ENCODE measurements around the gene SERINC5. TPM values are rescaled to one million over a fixed set of nuclear protein-coding genes. Genes with fewer than 3 reads are reported as not detected.

SERINC5 gene
- total RNA-seq, 4 donors from 2014 or later, result 9.5 to 54.5 (median 22.4) TPM

GRCh38 chr5:80182809-80183580 is 72.9 kb downstream of the SERINC5 start:
- H3K36me3 ChIP-seq, result no peaks in the 10 kb centered on the region
- no peaks in the 10 kb centered on the region for H3K9me3 ChIP-seq
- H3K4me3 ChIP-seq, result no peak overlapping the region
- no peak overlapping the region for H3K27ac ChIP-seq
- H3K27me3 ChIP-seq, result no peaks in the 10 kb centered on the region
- intact Hi-C loops (cut with DNase I; ENCODE audit: low total_unique reads), result no loop called here
- no peak for TF ChIP-seq POLR2A (IDR thresholded peaks at IDR 0.05)
- no peak for DNase-seq
- H3K4me1 ChIP-seq, result no peaks in the 10 kb centered on the region

GRCh38 chr5:80181618-80182211 is 74.1 kb downstream of the SERINC5 start:
- no peaks in the 10 kb centered on the region for H3K36me3 ChIP-seq
- H3K4me1 ChIP-seq, result no peaks in the 10 kb centered on the region
- intact Hi-C loops (cut with DNase I; ENCODE audit: low total_unique reads), result no loop called here
- TF ChIP-seq CTCF (IDR thresholded peaks at IDR 0.05) (no peak), POLR2A (IDR thresholded peaks at IDR 0.05) (no peak)
- H3K27me3 ChIP-seq, result no peaks in the 10 kb centered on the region
- no peak overlapping the region for H3K27ac ChIP-seq
- H3K9me3 ChIP-seq, result no peaks in the 10 kb centered on the region
- DNase-seq, result peak in 1 of 2 donors; percentile 22
- H3K4me3 ChIP-seq, result no peak overlapping the region

GRCh38 chr5:80177236-80177635 is 78.6 kb downstream of the SERINC5 start:
- intact Hi-C loops (cut with DNase I; ENCODE audit: low total_unique reads), result no loop called here
- Histone ChIP-seq H3K27me3 (no peaks in the 10 kb centered on the region), H3K9me3 (no peaks in the 10 kb centered on the region), H3K36me3 (no peaks in the 10 kb centered on the region), H3K4me1 (no peaks in the 10 kb centered on the region), H3K27ac (no peak overlapping the region), H3K4me3 (no peak overlapping the region)
- no peak for TF ChIP-seq POLR2A (IDR thresholded peaks at IDR 0.05)
- TF ChIP-seq CTCF (IDR thresholded peaks at IDR 0.05), result no peak
- no peak for DNase-seq

- no peak for TF ChIP-seq POLR2A (IDR thresholded peaks at IDR 0.05)
- no peak for TF ChIP-seq CTCF (IDR thresholded peaks at IDR 0.05)
- H3K27ac ChIP-seq, result no peak overlapping the region
- H3K4me1 ChIP-seq, result no peaks in the 10 kb centered on the region
- H3K36me3 ChIP-seq, result no peaks in the 10 kb centered on the region
- intact Hi-C loops (cut with DNase I; ENCODE audit: low total_unique reads), result no loop called here
- DNase-seq, result no peak
- H3K27me3 ChIP-seq, result no peaks in the 10 kb centered on the region
- no peak overlapping the region for H3K4me3 ChIP-seq
- no peaks in the 10 kb centered on the region for H3K9me3 ChIP-seq
These were observed 80.5 kb downstream of the SERINC5 start for GRCh38 chr5:80175337-80175736.

GRCh38 chr5:80174790-80175189 is 81.1 kb downstream of the SERINC5 start:
- DNase-seq, result no peak
- no peak overlapping the region for H3K27ac ChIP-seq
- TF ChIP-seq POLR2A (IDR thresholded peaks at IDR 0.05) (no peak), CTCF (IDR thresholded peaks at IDR 0.05) (no peak)
- H3K9me3 ChIP-seq, result no peaks in the 10 kb centered on the region
- no peaks in the 10 kb centered on the region for H3K27me3 ChIP-seq
- intact Hi-C loops (cut with DNase I; ENCODE audit: low total_unique reads), result no loop called here
- H3K4me3 ChIP-seq, result no peak overlapping the region
- no peaks in the 10 kb centered on the region for H3K4me1 ChIP-seq
- H3K36me3 ChIP-seq, result no peaks in the 10 kb centered on the region
